ENCODE measurements around the gene SH3PXD2A.
"Not testable (repeated sequence)": the region's sequence is repeated elsewhere in the genome, so short reads cannot be mapped to it uniquely, and the experiment has no call there.

SH3PXD2A gene

GRCh38 chr10:103828587-103829197, 26.7 kb downstream of the SH3PXD2A start:
- no peak for DNase-seq

GRCh38 chr10:103828107-103828506, 27.3 kb downstream of the SH3PXD2A start:
- no peak for DNase-seq

- no peak for DNase-seq
Observed at GRCh38 chr10:103826885-103827284, 28.5 kb downstream of the SH3PXD2A start.

GRCh38 chr10:103824281-103824680, 31.1 kb downstream of the SH3PXD2A start:
- DNase-seq = no peak

GRCh38 chr10:103823706-103824272, 31.6 kb downstream of the SH3PXD2A start:
- no peak for DNase-seq

GRCh38 chr10:103822800-103823199, 32.6 kb downstream of the SH3PXD2A start:
- no peak for DNase-seq

- no peak for DNase-seq
Observed at GRCh38 chr10:103822107-103822716, 33.2 kb downstream of the SH3PXD2A start.

GRCh38 chr10:103820101-103821062, 35.0 kb downstream of the SH3PXD2A start:
- no peak for DNase-seq

GRCh38 chr10:103819493-103819892, 35.9 kb downstream of the SH3PXD2A start:
- DNase-seq = no peak

GRCh38 chr10:103818765-103819374, 36.5 kb downstream of the SH3PXD2A start:
- no peak for DNase-seq

GRCh38 chr10:103818105-103818504, 37.3 kb downstream of the SH3PXD2A start:
- no peak for DNase-seq

GRCh38 chr10:103816431-103816830, 38.9 kb downstream of the SH3PXD2A start:
- no peak for DNase-seq

GRCh38 chr10:103814626-103815370, 40.6 kb downstream of the SH3PXD2A start:
- DNase-seq = no peak

- DNase-seq = no peak
Observed at GRCh38 chr10:103814105-103814504, 41.3 kb downstream of the SH3PXD2A start.

GRCh38 chr10:103813312-103813711, 42.1 kb downstream of the SH3PXD2A start:
- DNase-seq = not testable (repeated sequence)

GRCh38 chr10:103812432-103812831, 42.9 kb downstream of the SH3PXD2A start:
- DNase-seq = no peak

- DNase-seq = no peak
Observed at GRCh38 chr10:103812004-103812403, 43.4 kb downstream of the SH3PXD2A start.

GRCh38 chr10:103811463-103811862, 43.9 kb downstream of the SH3PXD2A start:
- DNase-seq = no peak

- no peak for DNase-seq
Observed at GRCh38 chr10:103808780-103809179, 46.6 kb downstream of the SH3PXD2A start.

GRCh38 chr10:103807996-103808395, 47.4 kb downstream of the SH3PXD2A start:
- DNase-seq = no peak

- no peak for DNase-seq
Observed at GRCh38 chr10:103806395-103807187, 48.8 kb downstream of the SH3PXD2A start.
